ENCODE results near the gene MGST3.
"Not testable (repeated sequence)": the region's sequence is repeated elsewhere in the genome, so short reads cannot be mapped to it uniquely, and the experiment has no call there.

Gene MGST3

DNA sequence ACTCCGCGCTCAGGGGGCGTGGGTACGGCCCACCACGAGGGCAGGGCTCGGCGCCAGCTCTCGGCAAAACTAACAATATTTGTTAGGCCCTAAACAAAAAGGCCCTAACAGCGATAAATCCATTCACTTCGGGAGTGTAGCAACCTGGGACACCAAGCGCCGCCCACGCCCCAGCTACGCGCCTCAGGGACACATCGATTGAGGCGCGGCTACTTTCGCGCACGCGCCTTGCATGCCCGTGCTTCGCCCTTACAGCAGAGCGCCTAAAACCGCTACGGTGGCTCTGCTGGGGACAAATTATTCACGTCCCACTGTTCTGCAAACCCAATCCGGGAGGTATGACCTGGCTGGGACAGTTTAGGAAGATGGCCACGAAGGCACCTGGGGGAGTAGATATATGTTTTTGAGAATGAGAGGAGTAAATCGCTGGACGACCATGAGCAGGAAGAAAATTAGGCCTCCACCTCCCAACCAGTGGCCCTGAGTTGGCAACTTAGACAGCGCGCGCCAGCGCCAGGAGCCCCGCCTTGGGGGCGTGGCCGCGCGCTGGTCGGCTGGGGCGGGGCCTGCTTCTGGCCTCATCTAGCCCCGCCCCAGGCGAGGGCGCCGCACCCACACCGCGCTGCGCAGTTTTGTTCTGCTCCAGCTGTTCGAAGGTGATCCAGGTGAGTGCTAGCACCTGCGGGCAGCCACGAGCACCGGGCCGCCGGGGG lies at the start of gene MGST3:
Gene MGST3, plus strand, starts transcription at position 606 of the 713 bp plus-strand sequence. CDS start 18,614 bp downstream, outside the sequence.
- peak; percentile 81 for DNase-seq (ENCODE audit: low spot score)

DNA sequence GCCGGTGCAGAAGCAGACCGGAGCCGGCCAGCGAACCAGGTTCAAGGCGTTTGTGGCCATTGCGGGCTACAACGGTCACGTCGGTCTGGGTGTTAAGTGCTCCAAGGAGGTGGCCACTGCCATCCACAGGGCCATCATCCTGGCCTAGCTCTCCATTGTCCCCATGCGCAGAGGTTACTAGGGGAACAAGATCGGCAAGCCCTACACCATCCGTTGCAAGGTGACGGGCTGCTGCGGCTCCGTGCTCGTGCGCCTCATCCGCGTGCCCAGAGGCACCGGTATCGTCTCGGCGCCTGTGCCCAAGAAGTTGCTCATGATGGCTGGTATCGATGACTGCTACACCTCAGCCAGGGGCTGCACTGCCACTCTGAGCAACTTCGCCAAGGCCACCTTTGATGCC lies 49.1 kb upstream of the MGST3 start:
- no peak for DNase-seq (ENCODE audit: low spot score)

DNA sequence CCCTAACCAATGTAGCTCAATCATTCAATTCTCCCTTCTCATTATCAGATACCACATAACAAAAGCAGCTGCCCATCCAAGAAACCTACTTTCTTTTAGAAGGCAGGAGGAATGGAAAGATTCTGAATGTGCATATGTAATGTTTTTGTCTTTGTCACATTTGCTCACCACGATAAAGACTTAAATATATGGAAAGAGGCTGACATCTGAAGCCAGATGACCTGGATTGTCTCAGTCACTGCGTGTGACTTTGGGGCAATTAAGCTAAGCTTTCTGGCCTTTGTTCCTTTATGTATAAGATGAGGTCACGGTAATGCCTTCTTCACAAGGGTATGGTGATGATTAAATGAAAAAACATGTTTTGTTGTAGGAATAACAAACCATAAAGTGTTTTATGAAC lies 44.6 kb upstream of the MGST3 start:
- no peak for DNase-seq (ENCODE audit: low spot score)

DNA sequence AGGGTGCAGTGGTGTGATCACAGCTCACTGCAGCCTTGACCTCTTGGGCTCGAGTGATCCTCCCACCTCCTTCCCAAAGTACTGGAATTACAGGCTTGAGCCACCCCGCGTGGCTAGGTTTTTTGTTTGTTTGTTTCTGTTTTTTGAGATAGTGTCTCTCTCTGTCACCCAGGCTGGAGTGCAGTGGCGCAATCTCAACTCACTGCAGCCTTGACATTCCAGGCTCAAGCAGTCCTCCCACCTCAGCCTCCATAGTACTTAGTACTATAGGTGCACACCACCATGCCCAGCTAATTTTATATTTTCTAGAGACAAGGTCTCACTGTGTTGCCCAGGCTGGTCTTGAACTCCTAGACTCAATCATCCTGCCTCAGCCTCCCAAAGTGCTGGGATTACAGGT lies 39.6 kb upstream of the MGST3 start:
- DNase-seq (ENCODE audit: low spot score), result not testable (repeated sequence)

DNA sequence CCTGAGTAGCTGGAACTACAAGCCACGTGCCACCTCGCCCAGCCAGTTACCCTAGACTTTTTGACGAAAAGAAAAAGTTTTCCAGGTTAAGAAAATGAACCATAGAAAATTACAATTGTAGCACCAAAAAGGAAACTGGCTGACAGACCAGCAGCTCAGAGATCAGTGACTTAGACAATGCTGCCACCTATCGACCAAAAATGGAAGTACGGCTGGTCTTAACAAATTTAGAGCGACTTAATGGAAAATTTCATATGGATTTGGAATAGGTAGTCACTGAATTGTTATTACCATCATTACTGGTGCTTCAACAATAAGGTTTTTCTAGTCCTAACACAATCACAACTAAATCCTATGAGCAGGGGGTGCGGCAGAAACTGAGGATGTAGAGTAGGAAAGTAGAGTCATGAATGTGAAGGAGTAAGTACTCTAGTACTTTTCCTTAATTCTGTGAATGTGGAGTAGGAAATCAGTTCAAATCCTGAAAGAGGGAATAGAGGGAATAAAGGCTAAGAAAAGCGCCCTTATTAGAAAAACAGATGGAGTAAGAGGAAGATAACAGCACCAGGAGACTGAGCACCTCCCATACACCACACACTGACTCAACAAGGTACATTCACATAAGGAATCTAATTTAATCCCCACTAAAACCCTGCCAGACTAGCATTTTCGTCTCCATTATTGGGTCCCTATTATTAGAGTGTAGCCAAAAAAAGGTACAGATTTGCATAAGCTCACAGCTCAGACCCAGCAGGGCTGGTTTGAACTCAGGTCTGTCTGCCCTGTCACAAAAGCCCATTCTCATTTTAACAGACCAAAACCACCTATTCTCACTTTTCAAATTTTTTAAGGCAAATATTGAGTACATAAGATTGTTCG lies 37.9 kb upstream of the MGST3 start:
- DNase-seq (ENCODE audit: low spot score), result peak; percentile 49

DNA sequence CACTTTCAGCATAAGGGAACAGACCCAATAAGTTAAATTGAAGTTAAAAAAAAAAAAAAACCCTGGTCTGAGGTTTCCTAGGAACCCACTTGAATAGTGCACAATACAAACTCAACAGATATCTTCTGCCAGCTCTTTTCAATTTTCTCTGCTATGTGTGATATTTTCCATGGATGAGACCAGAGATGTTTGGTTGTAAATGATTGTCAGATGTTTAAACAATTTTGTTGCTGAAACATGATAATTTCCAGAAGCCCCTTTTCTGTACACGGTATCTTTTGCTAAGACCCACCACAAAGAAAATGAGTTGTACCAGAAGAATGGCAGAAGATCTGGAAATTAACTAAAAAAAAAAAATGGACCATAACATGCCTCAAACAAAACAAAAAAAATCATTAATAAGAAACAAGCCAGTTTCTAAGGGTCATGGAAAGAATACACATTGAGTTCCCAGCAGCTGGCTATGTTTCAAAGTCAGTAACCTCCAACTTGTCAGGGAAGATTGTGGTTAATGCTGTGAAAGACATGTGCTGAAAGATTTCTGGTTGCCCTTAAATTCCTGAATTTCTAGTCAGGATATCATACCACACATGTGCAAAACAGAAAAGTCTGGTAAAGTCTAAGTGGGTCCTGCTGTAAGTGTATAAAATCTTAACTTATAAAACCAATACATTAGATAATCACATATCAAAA lies 35.6 kb upstream of the MGST3 start:
- DNase-seq (ENCODE audit: low spot score), result no peak

DNA sequence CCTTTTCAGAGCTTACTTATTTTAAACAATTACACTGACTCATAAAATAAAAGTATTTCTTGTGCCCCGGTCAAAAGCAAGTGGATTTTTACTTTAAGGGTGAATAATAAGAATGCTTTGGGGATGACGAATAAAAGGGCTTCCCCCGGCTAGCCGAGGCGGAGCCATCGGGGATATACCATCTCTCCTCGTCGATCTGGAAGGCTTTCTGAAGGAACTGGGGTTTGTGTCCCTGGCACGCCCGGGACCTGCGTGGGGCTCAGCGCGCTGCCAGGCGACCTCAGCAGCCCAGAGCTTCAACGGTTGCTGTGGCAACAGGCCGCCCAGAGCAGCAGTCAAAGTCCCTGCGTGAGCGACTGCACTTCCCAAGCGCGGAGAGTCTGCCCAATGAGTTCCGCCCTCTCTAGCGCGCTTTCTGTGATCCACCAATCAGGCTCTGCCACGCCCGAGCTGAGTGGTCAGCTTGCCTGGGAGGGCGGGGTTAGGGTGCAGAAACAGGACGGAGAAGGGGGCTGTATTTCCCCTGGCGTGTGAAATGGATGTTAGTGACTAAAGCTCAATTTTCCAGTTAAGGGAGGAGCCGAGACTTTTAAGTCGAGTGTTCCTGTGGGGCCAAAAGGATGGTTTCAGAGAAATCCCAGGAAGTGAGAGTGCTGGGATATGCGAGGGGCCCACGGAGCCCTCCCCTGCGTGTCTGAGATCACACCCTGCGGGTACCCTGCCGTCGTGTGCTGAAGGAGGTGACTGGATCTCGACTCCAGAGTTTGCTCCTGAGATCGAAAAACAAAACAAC lies 33.0 kb upstream of the MGST3 start:
- peak; percentile 85 for DNase-seq (ENCODE audit: low spot score)

DNA sequence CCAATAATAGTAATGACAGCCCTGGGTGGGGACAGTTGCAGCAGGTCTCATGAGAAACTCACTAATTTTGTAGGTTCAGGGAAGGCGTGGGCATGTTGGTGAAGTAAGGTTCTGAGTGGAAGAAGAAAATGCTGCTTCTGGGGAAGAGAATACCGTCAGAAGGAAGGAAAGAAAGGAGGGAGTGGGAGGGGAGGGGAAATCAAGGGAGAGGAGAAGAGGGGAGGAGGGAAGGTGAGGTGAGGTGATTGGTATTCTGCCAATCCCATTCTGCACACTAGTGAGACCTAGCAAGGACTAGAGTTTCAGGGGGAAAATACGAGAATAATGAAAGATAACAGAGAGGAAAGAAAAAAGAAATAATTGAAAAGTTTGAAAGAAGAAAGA lies 32.4 kb upstream of the MGST3 start:
- DNase-seq (ENCODE audit: low spot score), result no peak

DNA sequence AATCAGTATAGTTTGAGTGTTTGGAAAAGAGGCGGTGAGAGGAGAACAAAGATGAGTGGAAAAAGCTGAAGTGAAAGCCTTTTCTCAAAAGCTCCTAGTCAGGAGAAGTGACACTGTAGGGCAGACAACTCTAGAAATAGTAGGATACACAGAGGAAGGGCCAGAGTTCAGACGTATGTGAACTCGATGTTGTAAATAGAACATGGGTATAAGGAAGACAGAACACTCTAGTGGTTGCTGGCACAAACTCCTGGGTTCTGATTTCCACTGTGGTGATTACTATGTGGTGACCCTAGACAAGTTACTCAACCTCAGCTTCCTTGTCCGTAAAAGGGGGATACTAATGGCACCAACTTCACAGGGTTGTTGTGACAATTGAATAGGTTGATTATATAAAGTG lies 30.2 kb upstream of the MGST3 start:
- no peak for DNase-seq (ENCODE audit: low spot score)

DNA sequence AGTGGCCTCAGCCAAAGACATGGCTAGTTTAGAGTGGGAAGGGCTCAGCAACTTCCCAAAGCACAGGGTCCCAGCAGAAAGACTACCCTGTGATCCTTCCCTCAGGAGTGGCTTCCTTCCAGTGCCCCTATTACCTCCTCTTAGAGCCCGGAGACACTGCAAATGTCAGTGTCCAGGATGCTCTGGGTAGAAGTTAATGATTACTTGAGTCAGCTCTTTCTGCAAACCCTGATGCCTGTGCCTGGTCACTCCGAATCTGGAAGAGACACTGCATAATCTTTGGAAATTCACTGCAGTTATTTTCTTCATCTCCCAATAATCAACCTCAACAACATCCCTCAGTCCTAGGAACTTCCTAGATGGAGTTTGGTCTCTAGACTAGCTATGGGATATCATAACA lies 27.2 kb upstream of the MGST3 start:
- no peak for DNase-seq (ENCODE audit: low spot score)

DNA sequence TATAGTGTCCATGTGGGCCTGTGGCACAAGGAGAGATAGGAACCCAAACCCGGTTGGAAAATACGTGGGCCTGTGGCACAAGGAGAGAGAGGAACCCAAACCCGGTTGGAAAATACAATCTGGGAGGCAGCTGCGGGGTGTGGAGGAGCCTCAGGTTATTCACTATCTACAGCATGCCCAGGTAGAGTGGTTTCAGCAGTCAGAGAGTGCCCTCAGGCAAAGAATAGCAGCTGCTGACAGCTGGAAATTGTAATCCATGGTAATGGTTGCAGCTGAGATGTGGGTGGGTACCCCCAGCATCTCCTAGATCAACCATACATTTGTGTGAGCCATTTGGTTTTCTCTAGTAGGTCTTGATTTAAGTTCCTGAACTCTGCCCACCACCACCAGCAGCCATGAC lies 25.8 kb upstream of the MGST3 start:
- DNase-seq (ENCODE audit: low spot score), result no peak

DNA sequence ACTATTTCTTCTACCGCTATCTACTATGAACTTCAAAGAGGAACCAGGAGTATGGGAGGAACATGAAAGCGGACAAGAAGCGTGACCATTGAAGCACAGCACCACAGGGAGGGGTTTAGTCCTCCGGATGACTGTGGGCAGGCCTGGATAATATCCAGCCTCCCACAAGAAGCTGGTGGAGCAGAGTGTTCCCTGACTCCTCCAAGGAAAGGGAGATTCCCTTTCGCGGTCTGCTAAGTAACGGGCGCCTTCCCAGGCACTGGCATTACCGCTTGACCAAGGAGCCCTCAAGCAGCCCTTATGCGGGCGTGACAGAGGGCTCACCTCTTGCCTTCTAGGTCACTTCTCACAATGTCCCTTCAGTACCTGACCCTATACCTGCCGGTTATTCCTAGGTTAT lies 24.4 kb upstream of the MGST3 start:
- not testable (repeated sequence) for DNase-seq (ENCODE audit: low spot score)

DNA sequence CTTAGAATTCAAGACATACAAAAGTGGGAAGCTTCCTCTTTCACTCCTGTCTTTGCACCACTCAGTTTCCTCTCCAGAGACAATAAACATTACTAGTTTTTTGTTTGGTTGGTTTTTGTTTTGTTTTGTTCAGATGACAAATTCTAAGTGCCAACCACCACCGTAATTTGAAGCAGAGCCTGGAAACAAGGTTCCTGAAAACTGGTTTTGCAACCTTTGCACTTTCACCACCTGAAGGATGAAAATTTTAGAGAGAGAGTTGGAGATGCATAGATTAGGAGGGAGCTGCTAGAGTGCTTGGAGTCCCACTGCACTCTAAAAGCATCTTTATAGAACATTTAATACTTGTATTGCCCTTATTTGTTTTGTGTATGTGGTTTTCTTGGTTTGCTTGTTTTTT lies 20.2 kb upstream of the MGST3 start:
- no peak for DNase-seq (ENCODE audit: low spot score)

DNA sequence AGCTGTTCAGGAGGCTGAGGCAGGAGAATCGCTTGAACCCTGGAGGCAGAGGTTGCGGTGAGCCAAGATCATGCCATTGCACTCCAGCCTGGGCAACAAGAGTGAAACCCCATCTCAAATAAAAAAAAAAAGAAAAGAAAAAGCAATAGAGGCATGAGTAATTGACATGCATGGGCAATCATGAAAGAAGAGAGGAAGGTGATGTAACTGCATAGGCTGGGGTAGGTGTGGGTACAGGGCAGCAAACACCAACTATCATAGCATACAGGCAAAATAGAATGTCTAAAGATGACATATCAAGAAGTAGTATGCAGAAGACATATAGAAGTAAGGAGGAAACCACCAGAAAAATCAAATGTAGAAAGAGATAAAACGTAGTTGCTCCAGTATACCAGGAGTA lies 19.0 kb upstream of the MGST3 start:
- no peak for DNase-seq (ENCODE audit: low spot score)

DNA sequence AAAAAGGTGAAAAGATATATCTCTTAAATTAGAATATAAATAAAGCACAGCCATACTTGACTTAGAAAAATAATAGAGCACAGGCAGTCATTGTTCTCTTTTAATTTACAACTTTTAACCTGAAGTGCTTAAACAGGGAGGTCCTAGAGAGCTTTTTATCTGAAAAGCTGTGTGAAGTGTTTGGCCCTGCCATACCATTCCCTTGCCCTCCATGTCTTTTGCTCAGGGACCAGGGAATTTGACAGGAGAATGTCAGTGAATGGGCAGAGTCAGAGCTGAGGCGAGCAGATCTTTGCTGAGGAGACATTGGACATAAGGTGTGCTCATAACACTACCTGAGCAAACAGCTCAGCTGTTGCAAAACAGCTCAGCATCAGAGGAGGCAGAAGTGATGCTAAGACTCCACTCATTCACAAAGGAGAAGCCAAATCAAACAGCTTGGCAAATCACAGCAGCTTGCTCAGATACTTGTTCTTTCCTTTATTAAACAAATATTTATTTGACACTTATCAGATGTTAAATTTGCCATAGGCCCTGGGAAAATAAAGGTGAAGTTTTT lies 14.9 kb upstream of the MGST3 start:
- no peak for DNase-seq (ENCODE audit: low spot score)

DNA sequence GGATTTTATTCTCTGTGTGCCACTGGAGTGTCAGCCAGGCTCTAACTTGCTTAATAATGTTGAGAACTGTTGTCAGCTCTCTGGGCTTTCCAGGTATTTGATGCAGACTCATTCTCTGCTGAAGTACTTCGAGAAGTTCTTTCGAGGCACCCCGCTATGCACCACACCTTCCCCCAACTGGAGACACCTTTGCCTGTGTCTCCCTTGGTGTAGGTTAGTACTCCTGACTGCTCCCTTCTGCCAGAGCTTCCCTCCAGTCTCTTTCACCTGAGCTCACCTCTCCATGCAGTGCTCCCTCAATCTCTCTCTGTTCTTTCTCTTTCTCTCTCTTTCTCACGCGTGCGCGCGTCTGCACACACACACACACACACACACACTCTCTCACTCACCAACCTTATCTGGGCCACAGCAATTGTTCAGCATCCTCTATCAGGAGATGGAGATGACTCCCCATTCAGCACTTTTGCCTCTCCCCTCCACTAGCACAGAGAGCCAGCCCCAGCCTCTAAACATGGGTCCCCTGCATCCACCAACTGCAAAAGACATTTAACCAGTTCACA lies 14.0 kb upstream of the MGST3 start:
- no peak for DNase-seq (ENCODE audit: low spot score)

DNA sequence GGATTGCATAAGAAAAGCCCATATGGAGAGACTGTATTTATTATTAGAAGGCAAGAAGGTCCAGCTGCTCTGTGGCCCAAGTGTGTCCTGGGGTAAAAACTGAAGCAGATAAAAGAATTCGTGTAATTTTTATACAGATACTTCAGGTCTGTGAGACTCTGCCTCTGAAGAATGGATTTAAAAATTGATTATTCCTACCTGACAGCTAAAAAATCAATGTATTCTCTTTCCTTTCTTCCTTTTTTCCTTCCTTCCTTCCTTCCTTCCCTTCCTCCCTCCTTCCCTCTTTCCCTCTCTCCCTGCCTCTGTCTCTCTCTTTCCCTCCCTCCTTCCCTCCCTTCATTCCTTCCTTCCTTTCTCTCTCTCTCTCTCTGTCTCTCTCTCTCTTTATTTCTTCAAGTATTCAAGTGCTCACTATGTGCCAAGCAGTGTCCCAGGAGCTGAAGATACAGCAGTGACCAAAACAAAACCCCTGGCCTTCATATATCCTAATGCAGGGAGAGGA lies 11.3 kb upstream of the MGST3 start:
- DNase-seq (ENCODE audit: low spot score), result no peak

DNA sequence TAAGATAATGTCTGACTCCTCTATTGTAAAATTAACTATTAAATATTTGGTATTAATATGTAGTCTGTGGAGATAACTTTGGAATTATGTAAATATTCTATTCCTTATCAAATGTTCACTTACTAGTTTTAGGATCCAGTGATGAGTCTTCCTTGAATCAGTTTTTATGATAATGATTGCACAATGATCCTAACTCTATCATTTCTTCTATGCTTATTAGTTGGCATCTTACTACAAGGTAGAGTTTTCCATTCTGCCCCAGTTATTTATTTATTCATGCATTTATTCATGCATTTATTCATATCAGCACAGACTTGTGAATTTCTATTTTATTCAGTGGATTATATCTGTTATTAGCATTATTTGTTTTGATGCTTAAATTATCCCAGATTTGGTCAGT lies 7.4 kb upstream of the MGST3 start:
- DNase-seq (ENCODE audit: low spot score), result no peak

DNA sequence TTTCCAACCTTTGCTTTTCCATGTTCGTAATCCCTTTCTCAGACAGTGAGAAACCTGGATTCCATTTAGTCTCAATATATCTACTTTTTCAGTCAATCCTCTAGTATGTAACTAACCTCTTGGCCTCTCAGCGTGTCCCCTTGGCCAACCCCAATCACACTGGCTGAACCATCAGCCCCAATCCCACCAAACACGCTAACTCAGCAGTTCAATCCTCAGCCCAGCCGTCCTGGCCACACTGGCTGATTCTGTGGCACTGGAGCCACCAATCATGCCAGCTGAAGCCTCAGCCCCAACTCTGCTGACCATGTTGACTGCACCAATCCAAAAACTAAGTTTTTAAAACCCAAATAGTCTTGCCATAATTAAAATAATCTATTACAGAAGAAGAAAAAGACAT lies 6.6 kb upstream of the MGST3 start:
- no peak for DNase-seq (ENCODE audit: low spot score)

DNA sequence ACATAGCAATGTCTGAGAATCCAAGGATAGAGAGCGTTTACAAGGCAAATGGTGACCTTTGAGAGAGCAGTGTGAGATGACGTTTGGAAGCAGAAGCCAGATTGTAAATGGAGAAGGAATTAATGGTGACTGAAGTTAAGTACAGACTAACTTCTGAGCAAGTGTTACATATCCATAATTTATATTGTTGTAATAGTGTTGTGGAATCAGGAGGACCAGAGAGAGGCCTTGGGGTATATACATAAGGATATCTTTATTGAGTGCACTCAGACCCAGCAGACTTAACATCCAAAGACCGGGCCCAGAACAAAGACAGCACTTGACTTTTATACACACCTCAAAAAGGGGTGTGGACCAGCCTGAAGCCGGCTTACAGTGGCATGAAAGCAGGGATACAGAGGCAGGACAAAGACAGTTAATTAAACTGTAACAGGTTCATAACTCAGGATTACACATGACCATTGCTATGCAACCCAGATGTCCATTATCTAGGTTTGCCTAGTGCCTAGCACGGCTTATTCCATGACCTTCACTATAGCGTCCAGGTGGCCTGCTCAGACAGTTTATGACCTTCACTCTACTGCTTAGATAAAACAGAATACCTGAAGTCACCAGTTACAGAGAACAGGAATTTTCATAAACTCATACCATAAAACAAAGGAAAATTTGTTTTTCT lies 2.7 kb upstream of the MGST3 start:
- DNase-seq (ENCODE audit: low spot score), result no peak

DNA sequence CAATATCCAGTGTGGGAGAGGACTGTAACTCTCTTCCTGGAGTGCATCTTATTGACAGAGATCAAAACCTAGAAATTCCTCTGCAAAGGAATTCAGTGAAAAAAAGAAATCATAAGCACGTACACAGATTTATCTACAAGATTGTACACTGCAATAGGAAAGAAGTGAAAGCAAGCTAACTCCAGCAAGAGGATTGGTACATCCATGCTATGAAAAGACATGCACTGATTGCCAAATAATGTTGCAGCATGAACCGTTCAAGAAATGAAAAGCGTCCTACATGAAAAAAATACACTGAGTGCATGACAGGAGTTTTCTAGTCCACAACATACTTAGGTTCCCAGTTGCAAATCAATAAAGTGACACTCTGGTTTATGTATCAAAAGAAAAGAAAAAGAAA lies 1.9 kb upstream of the MGST3 start:
- DNase-seq (ENCODE audit: low spot score), result no peak
